GM19099 (cell line): ENCODE results near the gene OR14K1.

Experiments
- POLR2A ChIP-seq: IDR thresholded peaks from 3 replicates; pipeline ENCODE4 v1.6.1; 2011; ENCODE audit warnings: low read depth; ENCODE audit not compliant: insufficient read length; ENCODE audit errors: extremely low read depth

The OR14K1 gene, protein sequence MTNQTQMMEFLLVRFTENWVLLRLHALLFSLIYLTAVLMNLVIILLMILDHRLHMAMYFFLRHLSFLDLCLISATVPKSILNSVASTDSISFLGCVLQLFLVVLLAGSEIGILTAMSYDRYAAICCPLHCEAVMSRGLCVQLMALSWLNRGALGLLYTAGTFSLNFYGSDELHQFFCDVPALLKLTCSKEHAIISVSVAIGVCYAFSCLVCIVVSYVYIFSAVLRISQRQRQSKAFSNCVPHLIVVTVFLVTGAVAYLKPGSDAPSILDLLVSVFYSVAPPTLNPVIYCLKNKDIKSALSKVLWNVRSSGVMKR

DNA sequence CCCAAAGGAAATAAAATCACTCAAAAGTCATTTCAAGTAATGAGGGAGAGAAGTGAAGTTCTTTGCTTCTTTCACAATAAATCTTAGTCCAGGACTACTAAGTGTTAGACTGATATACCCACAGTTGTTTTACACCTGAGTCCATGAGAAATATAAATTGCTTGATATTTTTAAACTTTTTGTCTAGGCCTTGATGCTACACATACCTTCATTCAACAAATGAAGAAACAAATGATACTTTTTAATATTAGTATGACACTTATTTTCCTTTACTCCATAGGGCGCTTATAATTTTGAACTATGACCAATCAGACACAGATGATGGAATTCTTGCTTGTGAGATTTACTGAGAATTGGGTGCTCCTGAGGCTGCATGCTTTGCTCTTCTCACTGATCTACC lies at the start of gene OR14K1:
Gene OR14K1 (plus strand): TSS at position 301 of the 400 bp plus-strand sequence. CDS start 0 bp downstream, at position 301.
- TF ChIP-seq POLR2A, result no peak

DNA sequence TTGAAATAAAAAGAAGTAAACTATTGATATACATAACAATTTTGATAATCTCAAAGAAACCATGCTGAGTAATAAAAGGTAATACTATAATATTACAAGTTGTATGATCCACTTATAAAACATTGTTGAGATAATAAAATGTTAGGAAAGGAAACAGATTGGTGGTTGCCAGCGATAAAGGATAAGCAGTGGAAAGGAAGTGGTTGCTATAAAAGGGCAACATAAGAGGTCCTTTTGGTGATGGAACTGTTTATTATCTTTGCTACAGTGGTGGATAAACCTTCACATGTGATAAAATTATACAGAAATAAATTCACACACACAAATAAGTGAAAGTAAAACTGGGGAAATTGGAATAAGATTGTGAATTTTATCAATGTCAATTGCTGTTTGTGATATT lies 37.1 kb upstream of the OR14K1 start:
- TF ChIP-seq POLR2A, result no peak

DNA sequence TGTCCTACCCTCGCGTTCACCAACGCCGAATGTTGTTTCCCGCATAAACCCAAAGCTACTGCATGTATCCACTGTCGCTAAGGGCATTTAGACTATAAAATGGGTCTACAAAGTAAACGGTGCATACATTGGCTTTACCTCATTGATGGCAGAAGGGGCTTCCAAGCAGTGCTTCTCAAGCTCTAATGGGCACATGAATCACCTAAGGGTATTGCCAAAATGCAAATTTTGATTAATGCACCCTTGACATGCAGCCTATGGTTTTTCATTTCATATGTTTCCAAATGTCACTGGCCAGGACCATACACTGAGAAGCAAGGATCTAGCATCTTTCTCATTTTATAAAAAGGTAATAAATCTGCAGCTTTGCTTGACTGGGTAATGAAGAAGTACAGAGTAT lies 24.7 kb upstream of the OR14K1 start:
- TF ChIP-seq POLR2A, result no peak

DNA sequence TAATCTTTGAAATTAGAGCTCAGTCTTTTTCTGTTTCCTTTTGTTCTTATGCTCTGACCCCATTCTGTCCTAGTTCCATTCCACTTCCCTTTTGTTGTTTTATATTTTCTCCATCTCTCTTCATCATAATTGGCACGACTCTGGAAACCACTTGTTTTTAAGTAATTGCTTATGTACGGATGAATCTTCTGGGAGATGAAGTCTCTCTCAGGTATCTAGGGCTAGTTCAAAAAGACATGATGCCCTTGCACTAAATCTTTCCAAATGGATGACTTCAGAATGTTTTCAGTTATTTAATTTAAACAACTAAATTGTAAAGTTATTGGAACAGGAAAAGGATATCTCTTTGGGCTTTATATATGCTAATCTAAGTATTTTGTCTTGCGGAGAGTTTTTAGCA lies 21.9 kb upstream of the OR14K1 start, which contains the start of gene OR6F1:
Gene OR6F1 (minus strand): TSS at position 101 of the 400 bp plus-strand sequence. CDS start 3,891 bp downstream, outside the sequence.
- TF ChIP-seq POLR2A, result no peak

DNA sequence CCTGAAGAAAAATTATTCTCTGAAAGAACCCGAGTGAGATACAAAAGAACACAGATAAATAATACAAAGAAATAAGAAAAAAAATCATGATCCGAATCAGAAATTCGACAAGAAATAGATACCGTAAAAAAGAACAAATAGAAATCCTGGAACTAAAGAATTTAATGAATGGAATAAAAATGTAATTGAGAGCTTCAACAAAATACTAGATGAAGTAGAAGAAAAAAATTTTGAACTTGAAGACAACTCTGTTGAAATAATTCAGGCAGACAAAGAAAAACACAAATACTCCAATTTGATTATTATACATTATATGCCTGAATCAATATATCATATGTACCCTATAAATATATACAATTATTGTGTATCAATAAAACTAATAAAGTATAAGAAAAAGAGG lies 17.2 kb upstream of the OR14K1 start:
- no peak for TF ChIP-seq POLR2A

DNA sequence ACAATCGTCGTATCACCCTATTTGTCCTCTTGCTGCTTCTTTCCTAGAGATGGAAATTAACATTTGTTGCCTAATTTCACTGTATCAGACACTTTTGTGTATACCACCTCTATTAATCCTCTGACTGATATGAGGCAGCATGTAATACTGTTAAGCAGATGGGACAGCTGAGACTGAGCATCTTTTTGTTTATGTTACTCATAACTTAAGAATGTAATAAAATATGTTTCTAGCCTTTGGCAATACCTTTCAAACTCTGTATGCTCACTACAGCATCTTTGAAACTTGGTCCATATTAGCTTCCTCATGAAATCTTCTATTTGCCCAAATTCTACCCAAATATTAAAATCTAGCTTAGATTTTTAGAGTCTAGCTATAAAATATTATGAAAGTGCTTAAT lies 2.3 kb downstream of the OR14K1 start:
- no peak for TF ChIP-seq POLR2A

DNA sequence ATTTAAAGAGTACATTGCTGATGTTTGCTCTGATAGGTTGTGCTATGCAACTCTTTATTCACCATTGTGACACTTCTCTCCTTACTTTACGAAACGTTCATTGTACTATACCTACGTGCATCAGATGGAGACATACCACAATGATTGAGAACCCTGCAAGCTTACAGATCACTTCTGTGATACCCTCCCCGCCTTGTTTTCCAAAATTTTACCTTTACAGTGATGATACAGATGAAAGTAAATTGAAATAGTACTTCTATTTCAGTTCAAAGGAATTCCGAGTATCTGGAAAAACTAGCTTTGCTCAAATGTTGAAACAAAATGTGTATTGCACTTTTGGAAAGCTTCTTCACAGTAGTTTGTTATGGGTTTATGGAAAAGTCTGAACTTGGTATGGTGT lies 3.3 kb downstream of the OR14K1 start:
- TF ChIP-seq POLR2A, result no peak

DNA sequence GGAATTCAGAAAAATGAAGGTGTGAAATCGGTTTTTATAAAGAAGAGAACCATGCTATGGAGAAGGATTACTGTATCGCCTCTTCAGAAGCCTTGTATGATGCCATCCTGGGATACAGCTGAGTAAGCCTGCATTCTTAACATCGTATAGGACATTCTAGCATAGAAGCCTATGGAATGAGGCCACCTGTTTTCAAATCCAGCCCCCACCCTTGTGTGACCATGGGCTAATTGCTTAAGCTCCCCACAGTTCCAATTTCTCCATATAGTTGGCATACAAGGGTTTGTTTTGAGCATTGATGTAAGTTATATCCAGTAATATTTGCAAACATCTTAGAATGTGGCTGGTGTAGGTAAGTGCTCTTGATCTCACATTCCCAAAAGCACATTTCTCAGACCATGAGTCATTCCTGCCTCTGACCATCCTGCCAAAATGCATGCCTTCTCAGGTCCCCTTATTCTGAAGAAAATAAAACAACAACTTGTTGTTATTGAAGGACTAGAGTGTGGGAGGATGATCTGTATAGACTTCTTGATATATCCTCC lies 8.0 kb downstream of the OR14K1 start:
- TF ChIP-seq POLR2A, result no peak

DNA sequence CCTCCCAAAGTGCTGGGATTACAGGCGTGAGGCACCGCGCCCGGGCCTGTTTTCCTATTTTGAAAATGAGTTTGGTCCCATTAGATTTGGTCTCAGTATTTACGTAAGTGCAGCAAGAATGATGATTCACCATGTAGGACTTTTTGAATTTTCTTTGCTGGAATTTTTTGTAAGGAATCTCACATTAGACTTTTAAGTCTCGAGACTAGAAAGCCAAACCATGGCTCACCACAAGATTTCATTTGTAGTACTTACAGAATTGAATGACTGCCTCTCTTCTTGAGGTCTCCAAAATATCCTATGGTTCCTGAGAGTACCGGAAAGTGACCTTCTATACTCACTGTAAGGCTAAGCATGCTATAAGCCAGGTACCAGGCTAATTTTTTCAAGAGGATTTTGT lies 9.2 kb downstream of the OR14K1 start:
- no peak for TF ChIP-seq POLR2A

DNA sequence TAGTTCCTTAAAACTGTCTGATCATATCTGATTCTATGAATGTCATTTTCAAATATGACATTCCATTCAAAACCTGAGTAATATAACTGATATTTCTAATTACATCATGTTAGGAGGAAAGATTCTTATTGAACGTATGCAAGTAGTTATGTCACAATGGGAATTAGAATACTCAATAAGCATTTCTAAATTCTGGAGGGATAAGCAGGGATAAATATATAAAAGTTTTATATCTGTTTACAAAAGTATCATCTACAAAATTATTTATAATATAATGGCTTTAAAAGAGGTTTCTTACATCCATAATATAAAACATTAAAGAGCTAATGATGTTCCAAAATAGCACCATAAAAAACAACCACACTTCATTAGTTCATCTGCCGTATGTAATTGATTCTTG lies 9.6 kb downstream of the OR14K1 start, which contains the start of gene OR14A2:
Gene OR14A2 (minus strand): TSS at position 101 of the 400 bp plus-strand sequence.
- no peak for TF ChIP-seq POLR2A

DNA sequence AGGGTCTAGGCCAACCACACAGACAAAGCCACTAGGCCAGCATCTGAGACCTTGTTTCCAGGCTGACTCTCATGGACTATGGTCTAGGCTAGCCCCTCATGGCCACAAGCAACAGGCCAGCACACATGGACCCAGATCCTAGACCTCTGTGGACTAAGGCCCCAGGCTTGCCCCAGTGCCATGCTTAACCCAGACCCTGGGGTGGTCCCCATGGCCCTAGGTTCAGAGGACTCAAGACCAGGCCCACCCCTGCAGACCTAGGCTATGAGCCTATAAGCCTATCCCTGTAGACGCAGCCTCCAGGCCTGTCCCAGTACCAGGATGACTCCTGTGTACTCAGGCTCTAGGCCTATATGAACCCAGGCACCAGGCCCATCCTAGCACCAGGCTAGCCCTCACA lies 11.5 kb downstream of the OR14K1 start:
- no peak for TF ChIP-seq POLR2A

DNA sequence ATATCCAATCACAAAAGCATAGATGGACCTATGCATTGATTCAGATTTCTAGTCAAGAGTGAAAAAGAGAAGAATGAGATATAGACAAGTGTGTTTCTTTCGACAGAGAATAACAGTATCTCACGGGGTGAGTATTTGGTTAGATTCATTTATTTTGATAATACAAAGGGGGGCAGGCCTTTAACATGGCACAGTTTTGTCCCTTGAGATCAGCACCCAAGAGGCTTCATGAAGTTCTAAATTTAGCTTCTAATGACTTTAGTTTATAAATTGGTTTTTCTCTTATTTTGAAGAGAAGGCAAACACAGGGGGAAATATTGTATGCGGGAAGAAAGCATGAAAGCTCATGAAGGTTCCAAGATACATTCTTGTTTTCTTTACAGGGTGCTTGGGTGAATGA lies 22.0 kb downstream of the OR14K1 start, which contains the start of gene OR1C1:
Gene OR1C1 (minus strand): TSS at position 101 of the 400 bp plus-strand sequence. CDS start 2,150 bp downstream, outside the sequence.
- TF ChIP-seq POLR2A, result no peak

DNA sequence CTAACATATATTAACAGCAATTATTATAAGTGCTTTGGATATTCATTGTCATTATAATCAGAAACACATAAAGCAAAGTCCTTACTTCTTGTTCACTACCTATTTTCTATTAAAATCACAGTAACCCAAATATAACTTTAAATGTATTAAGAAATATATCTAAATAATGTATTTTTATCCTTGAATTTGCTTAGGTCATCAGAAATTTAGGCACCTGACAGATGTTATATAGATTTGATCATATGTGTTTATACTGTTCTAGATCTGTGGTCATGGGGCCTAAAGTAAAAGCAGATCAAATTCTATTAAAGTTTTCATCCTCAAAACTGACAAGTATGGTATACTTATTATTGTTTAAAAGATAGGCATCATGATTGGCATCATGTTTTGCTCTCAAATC lies 31.2 kb downstream of the OR14K1 start:
- no peak for TF ChIP-seq POLR2A
